Measurements from ENCODE around the gene CLCNKA.
"Not testable (repeated sequence)": the region's sequence is repeated elsewhere in the genome, so short reads cannot be mapped to it uniquely, and the experiment has no call there.

Gene CLCNKA

DNA sequence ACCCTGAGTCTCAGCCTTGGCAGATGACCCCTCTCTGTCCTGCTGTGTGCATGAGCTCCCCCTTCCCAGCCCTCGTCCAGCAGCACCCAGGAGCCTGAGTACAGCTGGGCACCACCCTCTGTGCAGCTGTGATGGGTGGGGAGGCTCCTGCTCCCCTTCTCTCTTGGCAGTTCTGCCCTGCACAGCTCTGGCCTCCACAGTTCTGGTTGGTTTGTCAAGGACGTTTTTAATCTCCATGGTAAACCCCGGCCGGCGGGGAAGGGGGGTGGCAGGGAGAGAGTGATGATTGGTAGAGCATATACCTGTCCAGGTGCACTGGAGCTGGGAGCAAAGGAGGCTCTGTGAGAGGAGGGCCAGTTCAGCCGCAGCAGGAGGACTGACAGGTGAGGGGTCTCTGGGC, at the start of gene CLCNKA:
Gene CLCNKA, plus strand, starts transcription at position 356 of the 400 bp plus-strand sequence. CDS start 584 bp downstream, outside the sequence.
- DNase-seq (ENCODE audit: low spot score), result no peak

DNA sequence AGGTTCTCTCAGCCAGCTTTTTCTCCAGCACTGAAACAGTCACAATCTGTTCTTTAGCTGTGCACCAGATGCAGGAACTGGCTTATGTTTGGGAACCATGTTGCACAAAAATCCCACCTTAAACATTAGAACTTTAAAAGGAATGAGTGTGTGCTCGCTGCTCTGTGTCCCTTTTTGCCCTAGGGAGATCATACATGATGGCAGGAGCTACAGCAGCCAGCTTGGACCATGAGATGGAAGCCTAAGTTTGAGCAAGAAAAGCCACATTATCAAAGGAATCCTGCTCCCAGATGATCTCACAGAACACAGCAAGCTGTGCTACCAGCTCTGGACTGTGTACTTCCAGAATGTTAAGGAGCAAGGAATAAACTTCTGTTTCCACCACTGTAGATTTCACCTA, 49.4 kb upstream of the CLCNKA start:
- no peak for DNase-seq (ENCODE audit: low spot score)

DNA sequence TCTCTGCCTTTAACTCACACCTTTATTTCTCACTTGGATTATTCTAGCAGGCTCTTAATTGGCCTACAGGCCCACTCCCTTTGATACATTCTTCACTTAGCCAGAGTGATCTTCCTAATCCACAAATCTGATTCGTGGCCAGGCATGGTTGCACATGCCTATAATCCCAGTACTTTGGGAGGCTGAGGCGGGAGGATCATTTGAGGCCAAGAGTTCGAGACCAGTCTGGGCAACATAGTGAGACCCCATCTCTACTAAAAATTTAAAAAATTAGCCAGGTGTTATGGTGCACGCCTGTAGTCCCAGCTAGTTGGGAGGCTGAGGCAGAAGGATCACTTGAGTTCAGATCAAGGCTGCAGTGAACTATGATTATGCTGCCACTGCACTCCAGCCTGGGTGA, 48.1 kb upstream of the CLCNKA start:
- no peak for DNase-seq (ENCODE audit: low spot score)

DNA sequence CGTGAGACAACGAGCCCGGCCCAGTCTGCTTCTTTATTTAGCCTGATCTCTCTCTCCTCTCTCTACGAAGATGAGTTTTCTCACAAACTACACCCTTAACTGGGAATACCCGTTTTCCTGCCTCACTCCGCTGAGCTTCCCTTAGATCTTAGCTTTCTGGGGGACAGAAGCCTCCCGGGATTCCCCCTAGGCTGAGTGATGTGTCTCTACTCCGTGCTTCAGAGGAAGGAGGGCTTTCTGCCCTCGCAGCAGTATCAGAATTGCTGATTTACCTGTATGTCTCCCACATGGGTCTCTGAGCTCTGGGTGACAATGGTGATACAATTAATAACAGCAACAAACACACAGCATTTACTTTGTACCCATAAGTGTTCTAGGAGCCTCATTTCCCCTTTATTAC, 47.0 kb upstream of the CLCNKA start:
- DNase-seq (ENCODE audit: low spot score), result no peak

DNA sequence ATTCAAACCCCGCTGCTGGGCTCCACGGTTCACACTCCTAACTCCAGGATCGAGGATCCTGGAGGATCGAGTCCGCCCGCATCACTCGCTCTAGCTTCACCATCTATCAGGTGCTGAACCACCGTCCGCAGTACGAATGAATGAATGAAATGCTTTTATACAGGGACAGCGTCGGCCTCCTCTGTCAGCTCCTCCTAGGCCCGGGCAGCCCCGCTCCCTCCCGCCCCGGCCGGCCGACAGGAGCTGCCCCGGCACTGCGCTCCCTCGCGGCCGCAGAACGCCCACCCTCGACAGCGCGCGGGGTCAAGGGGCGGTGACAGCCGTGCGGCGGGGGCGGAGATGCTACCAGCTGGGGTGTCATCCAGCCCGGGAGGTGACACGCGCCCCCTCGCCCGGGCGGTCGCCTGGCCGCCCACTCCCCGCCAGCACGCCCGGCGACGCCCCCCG, 46.5 kb upstream of the CLCNKA start:
- peak; percentile 82 for DNase-seq (ENCODE audit: low spot score)

DNA sequence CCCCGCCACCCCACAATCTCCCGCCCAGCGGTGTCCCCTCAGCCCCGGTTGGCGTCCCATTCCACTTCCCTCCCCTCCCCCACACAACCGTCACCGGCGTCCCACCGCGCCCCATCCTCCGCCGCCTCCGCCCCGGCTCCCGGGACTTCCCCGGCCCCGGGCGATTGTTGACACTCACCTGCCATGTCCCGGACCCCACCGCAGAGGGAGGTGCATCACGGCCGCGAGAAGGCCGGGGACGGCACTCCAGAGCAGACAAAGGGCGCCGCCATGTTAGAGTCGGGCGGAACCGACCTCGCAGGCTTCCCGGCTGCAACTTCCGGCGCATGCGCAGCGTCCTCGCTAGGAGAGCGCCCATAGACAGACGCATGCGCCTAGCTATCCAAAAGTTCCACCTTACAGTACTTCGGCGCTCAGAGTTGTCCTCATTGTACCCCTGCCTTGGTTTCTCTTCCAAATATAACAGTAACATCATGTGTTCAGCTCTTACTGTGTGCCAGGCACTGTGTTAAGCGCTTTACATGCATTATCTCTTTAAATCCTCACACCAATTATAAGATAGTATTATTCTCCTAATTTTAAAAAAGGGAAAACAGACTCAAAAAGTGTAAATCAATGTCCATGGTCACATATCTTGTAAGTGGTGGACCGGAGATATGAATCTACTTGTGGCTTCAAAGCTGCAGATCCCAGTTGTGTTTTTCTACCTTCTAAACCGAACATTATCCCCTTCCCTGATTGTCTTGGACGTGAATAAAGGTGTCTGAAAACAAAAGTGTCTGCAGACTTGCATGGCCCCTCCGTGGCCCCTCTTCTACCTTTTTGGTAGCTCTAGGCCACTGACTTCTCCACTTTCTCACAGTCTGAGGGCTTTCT, 45.8 kb upstream of the CLCNKA start, which contains the start of gene ZBTB17:
Gene ZBTB17, minus strand, starts transcription at position 297 of the 876 bp plus-strand sequence. CDS start 27,606 bp downstream, outside the sequence.
- peak; percentile 99 for DNase-seq (ENCODE audit: low spot score)

DNA sequence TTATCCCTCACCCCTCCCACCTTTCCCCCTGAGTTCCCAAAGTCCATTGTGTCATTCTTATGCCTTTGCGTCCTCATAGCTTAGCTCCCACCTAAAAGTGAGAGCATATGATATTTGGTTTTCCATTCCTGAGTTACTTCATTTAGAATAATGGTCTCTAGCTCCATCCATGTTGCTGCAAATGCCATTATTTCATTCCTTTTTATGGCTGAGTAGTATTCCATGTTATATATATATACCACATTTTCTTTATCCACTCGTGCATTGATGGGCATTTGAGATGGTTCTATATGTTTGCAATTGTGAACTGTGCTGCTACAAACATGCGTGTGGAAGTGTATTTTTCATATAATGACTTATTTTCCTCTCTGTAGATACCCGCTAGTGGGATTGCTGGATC, 43.9 kb upstream of the CLCNKA start:
- not testable (repeated sequence) for DNase-seq (ENCODE audit: low spot score)

DNA sequence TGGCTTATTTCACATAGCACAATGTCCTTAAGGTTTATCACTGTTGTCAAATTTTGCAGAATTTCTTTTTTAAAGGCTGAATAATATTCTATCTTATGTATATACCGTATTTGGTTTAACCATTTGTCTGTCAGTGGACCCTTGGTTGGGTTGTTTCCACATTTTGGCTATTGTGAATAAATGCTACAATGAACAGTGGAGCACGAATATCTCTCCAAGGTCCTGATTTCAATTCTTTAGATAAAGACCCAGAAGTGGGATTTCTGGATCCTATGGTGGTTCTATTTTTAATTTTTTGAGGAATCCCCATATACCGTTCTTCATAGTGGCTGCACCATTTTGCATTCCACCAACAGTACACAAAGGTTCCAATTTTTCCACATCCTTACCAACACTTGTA, 40.2 kb upstream of the CLCNKA start:
- DNase-seq (ENCODE audit: low spot score), result no peak

DNA sequence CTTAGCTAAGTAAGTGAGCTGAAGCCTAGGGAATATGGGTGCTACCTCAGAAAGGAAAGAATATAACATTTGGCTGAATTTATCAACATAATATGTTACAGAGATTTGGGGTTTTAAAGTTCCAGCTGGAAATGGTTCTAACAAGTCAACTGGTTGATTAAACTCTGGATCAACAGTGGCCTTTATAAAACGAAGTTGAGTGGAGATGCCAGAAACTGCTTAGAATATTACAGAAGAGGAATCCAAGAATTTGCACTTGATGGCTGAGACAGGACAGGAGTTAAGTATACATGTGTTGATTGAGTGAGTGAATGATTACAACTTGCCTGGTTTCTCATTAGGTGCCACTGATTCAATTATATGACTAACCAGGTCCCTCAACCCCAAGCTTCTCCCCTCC, 38.6 kb upstream of the CLCNKA start:
- no peak for DNase-seq (ENCODE audit: low spot score)

DNA sequence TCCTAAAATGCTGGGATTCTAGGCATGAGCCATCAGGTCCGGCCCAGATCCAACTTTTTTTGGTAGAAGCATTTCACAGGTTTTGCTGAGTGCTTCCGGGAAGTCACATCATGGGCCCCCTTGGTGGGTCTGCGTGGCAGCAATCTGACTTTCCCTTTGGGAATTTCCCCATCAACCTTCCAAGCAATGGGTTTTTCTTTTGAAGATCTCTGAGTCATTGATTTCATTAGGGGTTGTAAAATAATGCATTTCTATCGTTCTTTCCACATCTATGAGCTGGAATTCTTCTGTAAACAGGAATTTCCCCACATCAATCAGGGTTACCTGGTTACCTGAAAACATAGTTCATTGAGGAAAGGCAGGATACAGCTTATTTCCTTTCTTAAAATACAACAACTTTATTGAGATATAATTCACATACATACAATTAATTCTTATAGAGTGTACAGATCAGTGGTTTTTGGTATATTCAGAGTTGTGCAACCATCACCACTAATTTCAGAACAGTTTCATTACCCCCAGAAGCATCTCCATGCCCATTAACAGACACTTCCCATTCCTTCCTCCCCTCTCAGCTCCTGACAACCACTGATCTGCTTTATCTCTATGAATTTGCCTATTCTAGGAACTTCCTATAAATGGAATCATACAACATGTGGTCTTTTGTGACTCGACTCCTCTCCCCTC, 36.1 kb upstream of the CLCNKA start:
- DNase-seq (ENCODE audit: low spot score), result no peak

DNA sequence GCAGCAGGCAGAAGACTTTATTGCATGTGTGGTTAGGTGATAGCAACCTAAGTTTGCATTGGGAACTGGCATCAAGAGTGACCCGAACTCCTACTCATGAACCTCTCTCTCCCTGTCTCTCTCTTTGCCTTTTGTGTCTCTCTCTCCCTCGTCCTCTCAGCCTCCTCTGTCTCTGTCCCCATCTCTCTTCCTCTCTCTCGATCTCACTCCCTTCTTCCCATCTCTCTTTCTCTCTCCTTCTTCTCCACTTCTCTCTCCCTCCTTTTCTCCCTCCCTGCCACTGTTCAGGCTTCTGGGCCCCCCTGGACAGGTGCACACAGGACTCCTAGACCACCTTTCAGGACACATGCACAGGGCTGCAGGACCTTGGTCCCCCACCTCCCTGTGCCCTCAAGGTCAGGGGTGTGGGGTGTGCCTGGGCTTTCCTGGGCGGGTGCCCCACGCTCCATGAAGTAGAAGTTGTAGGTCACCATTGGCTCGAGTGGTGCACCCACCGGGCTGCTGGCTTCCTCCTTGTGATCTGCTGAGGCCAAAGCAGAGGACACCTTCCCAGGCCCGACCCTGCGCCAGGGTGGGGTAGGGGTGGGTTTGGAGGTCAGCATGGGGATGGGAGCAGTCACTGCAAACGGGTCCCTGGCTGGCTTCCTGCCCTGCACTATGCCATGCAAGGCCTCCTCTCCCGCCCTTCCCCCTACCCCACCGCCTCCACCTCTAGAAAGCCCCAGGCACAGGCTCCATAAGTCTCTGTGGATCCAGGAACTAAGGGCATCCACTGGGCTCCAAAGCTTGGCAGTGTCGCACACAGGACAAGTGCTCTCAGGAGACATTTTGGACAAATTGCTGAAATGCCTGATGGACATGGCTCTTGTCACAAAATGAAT, 32.7 kb upstream of the CLCNKA start:
- DNase-seq (ENCODE audit: low spot score), result no peak

DNA sequence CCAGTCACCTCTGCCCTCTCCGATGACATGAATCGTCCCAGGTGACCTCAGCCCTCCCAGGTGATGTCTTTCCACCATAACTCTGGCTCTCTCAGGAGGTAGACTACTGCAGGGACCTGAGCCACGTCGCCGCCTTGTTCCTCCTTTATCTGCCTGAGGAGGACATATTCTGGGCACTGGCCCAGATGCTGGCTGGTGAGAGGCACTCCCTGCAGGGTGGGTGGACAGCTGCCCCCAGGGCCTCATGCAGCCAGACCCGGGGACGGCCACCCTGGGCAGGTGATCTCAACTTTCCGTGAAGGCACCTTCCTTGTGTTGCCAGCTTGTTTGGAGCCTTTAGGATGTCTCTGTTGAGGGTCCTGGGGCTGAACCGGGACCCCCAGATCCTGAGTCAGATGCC, 32.1 kb upstream of the CLCNKA start:
- no peak for DNase-seq (ENCODE audit: low spot score)

DNA sequence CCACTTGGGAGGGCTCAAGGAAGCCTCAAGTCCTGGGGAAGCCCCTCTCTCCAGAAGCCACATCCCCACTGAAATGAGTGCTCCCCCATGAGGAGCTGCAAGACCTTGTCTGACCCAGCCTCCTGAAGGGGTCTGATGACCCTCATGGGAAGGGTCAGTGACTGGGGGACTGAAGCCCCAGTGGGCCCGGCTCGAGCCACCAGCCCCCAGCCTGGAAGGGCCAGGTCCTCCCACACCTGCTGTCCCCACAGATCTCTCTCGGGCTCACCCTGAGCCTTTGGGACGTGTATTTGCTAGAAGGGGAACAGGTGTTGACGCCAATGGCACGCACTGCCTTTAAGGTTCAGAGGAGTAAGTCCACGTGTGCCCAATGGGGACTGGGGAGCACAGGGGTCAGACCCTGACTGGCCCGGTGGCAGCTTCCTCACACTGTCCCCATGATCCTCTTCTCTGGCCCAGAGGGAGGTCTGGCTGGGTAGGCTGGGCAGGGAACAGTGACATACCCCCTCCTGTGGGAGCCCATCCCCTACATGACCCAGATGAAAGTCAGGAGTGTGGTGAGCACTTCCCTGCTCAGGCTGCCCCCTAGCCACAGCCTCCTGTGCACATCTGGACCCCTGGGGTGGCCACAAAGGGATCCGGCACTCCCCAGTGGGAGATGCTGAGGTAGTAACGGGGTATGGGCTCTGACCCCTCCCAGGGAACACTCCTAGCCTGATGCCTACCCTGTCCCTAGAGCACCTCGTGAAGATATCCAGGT, 30.2 kb upstream of the CLCNKA start:
- DNase-seq (ENCODE audit: low spot score), result no peak

DNA sequence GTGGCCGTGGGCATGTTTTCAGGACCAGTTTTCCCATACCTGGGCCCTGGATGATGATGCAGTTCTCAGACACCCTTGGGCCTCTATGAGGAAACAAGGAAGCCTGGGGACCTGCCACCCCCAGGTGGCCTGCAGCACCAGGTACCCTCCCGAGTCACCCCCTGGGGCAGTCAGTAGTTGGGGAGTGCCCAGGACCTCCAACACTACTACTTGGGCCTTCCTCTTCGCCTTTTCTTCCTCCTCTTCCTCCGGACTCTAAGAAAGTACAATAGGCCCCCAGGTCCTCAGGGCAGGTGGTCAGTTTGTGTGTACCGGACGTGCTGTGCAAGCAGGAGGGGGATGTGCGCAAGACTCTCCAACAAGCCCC, 29.7 kb upstream of the CLCNKA start:
- DNase-seq (ENCODE audit: low spot score), result no peak

DNA sequence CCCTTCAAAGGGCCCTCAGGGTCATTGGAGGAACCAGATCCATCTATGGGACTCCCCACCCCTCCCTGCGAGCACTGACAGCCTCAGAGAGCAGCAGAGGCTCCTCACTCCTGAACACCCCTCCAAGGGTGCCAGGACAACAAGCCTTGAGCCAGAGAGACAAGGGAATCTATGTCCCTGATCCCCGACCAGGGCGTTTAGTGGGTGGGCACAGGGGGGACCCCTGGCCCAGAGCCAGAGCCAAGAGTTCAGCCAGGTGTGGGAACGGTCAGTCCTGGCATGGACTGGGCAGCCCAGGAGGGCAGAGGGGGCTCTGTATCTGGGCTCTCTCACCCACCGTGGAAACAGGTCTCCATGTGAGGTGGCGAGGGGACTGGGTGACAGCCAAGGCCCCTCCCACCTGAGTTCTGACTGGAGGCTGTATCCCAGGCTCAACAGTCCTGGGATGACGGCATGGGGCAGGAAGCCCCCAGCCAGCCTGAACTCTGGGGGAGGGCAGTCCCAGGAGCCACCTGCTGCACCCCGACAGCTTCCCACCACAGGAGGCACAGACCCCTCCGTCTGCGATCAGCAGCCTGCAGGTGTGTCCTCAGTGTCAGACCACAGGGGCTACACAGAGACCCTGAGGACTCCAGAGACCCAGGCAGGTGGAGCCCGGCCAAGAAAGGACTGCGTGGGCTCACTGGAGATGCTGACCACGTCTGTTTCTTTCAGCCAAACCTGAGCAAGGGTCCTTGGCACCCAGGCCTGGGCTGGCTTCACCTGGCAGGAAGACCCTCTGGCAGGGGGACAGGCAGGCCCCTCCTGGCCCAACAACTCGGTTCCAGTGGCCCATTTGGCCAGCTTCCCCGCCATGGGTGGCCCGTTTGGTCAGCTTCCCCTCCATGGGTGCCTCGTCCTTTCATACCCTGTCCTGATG, 29.0 kb upstream of the CLCNKA start:
- DNase-seq (ENCODE audit: low spot score), result no peak

DNA sequence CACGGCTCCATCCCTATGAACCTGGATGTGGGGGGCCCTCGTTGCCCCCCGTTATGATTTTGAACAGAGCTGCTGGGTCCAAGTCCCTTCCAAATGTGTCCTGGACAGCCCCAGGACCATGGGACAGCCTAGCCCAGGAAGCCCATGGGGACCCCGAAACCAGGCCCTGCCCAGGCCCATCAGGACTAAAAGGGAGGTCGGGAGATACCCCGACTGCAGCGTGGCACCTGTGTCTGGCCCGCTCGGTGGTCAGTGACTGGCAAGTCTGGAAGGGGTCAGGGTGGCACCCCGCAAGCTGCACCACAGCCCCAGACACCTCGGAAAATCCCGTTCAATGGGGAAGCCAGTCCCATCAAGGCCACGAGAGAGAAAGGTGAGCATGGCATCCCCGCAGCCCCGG, 28.2 kb upstream of the CLCNKA start:
- DNase-seq (ENCODE audit: low spot score), result no peak

DNA sequence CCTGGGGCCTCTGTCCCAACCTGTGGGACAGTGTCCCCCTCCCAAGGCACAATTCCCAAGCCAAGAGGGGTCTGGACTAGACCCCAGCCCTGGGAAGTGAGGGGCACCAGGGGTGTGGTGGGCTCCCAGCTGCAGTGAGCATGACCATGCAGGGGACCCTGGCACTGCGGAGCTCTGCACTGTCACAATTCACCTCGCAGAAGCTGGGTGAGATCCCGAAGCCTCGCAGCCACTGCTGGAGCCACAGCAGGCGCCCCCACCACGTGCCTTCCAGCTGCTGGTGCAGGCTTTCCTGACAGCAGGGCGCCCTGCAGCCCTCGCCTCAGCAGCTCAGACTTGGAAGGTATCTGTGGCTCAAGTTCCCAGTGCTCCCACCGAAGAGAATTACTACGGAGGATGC, 27.8 kb upstream of the CLCNKA start:
- DNase-seq (ENCODE audit: low spot score), result no peak

DNA sequence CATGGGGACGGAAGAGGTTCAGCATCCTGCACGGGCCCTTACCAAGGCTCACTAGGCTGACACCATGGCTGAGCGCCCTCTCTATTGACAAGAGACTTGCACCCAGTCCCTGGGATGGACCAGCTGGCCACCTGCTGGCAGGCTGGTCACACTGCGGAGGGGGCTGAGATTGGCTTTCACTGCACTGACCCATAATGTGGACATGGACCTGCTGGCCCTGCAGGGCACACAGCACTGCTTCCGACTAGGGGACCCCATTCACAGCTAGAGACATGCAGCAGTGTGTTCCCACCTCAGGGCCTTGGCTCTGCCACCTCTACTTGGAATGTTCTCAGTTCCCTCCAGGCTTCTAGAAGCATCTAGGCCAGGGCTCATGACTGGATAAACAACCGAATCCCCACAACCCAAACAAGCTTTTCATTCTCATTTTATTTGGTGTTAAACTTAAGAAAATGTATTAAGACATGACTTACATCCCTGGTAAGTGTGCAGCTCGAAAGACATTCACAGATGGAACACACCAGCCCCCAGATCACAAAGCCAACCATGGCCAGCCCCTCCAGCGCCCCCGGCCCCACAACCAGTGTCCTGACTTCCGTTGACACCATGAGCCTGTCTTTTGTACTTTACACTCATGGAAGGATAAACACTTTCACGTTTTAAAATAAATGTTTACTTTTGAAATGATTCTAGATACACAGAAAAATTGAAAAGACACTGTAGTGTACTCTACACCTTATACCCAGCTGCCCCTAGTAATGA, 27.1 kb upstream of the CLCNKA start:
- DNase-seq (ENCODE audit: low spot score), result peak; percentile 77

DNA sequence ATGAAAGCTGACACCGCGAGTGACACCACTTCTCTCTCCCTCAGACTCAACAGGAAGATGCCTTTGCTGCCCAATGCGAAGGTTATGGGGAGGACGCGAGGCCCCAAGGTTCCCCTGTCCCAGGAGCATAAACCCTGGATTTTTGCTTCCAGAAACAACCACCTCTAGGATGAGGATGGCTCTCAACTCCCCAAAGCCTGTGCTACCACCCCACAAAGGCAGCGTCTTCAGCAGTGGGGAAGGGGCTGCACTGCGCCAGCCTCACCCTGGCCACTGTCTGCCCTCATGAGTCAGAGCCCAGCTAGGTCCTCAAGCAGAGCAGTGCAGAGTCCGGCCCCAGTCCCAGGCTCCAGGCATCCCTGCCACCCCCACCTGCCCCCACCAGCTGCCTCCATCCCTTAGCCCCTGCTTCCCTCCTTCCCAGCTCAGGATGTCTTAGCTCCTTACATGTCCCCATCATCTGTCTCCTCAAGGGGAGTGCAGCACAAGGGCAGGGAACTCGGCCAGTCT, 24.7 kb upstream of the CLCNKA start:
- no peak for DNase-seq (ENCODE audit: low spot score)

Measured in AG08396 (cell line).